Measurements from ENCODE around the gene UPF3A.

Gene UPF3A

DNA sequence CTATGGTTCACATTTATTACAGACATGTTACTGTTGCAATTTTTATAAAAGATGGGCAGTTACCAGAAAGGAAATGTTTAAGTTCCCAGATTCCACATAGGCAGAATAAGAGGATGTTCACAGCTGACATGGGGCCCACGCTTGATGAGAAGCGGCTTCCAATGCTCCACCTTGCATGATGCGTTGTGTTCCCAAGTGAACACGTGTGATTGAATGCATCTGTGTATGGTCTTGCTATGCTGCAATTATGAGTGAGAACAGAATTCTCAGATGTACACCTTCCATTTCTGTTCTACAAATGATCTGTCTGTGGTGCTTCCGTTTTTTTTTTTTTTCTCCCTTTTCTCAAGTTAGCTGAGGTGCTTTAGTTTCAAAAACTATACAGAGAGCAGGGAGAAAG lies 15.5 kb downstream of the UPF3A start:
- DNase-seq (ENCODE audit: extremely low spot score), result no peak
- ChIA-PET POLR2A (no interaction called here), CTCF (no interaction called here)
- TF ChIP-seq, protein P1, sequence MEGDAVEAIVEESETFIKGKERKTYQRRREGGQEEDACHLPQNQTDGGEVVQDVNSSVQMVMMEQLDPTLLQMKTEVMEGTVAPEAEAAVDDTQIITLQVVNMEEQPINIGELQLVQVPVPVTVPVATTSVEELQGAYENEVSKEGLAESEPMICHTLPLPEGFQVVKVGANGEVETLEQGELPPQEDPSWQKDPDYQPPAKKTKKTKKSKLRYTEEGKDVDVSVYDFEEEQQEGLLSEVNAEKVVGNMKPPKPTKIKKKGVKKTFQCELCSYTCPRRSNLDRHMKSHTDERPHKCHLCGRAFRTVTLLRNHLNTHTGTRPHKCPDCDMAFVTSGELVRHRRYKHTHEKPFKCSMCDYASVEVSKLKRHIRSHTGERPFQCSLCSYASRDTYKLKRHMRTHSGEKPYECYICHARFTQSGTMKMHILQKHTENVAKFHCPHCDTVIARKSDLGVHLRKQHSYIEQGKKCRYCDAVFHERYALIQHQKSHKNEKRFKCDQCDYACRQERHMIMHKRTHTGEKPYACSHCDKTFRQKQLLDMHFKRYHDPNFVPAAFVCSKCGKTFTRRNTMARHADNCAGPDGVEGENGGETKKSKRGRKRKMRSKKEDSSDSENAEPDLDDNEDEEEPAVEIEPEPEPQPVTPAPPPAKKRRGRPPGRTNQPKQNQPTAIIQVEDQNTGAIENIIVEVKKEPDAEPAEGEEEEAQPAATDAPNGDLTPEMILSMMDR (IDR thresholded peaks at IDR 0.05; ENCODE audit: control extremely low read depth, extremely low read depth, low read depth, missing control alignments), result no peak

DNA sequence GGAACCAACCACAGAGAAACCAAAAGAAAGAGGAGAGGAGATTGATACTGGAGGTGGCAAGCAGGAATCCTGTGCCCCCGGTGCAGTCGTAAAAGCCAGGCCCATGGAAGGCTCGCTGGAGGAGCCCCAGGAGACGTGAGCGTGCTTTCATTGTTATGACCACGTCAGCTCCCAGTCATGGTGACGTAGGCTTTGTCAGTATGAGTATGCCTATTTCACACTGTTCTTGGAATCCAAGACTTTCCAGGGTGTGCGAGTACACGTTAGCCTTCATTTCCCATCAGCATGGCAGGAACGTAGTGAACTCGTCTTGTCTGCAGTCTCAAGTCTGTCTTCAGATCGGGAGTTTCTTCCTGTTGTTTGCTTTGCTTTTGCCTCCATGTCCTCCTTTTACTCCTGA lies 17.5 kb downstream of the UPF3A start:
- no peak for DNase-seq (ENCODE audit: extremely low spot score)
- TF ChIP-seq, protein P1 (IDR thresholded peaks at IDR 0.05; ENCODE audit: control extremely low read depth, extremely low read depth, low read depth, missing control alignments), result no peak
- ChIA-PET POLR2A (no interaction called here), CTCF (interaction anchor here (0.9 kb wide), 1 partner anchor 9 kb away, joined by 3 read pairs; no protein-coding TSS in a partner anchor)

DNA sequence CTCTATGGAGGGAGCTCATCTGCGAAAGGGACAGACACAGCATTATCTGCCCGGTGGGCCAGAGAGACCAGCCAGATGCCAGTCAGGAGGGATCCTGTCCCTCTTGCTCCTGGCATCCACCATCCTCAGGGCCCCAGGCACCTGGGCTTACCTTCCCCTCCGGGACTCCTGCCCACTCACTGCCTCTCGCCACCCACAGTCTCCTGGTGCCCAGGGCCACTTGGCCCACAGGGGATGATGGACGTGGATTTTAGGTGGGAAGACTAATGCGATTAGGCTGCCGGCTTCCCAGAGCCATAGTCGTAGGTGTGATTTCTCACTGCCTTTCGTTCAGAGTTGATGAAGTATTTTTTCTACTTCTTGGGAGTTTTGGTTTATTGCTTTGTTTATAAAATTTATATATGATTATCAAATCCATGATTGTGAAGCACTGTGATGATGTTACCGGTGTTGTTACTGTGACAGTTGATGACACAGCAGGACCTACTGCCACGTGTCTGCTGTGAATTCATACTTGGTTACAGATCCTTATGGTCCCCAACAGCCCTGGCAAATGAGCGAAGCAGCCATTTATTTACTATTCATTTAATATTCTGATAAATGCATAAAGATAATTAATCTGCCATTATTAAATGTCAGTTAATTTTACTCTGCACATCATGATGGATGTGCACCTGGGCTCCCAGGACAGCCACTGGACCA lies 18.4 kb downstream of the UPF3A start:
- ChIA-PET POLR2A (no interaction called here), CTCF (interaction anchor here (0.9 to 1.2 kb wide), 2 partner anchors 10 to 12 kb away, joined by 3 read pairs; no protein-coding TSS in a partner anchor)
- no peak for DNase-seq (ENCODE audit: extremely low spot score)
- TF ChIP-seq, protein P1 (IDR thresholded peaks at IDR 0.05; ENCODE audit: control extremely low read depth, extremely low read depth, low read depth, missing control alignments), result no peak

DNA sequence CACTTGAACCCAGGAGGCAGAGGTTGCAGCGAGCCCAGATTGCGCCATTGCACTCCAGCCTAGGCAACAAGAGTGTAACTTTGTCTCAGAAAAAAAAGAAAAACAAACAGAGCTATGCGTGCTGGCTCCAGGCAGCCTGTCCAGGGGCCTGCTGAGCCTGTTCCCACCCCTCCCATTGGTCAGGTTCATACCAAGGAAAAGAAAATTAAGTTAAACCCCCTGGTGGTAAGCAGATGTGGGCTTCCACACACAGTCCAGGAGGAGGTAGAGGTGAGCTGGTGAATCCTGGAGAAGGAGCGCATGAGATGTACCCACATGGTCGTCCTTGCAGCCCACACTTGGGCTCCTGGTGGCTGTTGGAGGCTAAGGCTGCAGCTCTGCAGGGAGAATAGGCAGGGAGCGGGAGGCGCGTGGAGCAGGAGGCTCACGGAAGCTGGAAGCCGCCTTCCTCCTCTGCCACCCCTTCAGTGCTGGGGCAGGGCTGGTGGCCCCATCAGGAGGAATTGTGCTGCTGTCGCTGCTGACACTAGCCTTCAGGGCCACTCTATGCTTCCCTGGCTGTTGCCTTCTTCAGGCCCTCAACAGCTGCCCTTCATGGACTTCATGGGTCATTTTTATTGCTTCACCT lies 22.4 kb downstream of the UPF3A start:
- DNase-seq (ENCODE audit: extremely low spot score), result no peak
- CTCF ChIA-PET, result interaction anchor here (1.0 to 1.2 kb wide), 3 partner anchors 8 to 16 kb away, joined by 3 to 5 read pairs (median 3); no protein-coding TSS in a partner anchor
- POLR2A ChIA-PET, result no interaction called here
- TF ChIP-seq, protein P1 (IDR thresholded peaks at IDR 0.05; ENCODE audit: control extremely low read depth, extremely low read depth, low read depth, missing control alignments), result no peak

DNA sequence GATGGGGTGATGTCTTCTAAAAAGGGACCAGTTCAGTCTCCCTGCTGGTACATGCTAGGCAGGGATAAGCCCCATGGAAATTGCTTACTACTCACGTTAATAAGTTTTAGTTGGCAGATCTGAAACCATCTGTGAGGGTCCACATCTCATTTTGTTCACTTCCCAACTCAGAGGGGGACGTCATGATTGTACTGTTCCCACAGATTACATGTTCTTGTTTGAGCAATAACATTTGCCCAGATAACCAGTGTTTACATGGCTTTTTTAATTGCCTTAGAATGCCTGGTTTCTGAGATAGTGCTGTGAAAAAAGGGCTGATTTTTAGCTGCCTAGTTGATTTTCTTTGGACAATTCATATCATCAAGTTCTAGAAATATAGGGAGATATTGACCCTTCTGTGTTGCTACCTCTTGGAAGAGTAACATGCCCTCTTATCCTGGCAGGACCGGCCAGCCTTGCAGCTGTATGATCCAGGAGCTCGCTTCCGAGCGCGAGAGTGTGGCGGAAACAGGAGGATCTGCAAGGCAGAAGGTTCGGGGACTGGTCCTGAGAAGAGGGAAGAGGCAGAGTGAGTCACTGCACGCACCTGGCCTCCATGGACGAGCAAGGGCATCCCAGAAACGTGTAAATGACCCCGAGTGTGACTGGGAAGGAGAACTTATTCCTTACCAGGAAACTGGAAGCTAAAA lies 23.1 kb downstream of the UPF3A start:
- TF ChIP-seq, protein P1 (IDR thresholded peaks at IDR 0.05; ENCODE audit: control extremely low read depth, extremely low read depth, low read depth, missing control alignments), result no peak
- POLR2A ChIA-PET, result no interaction called here
- CTCF ChIA-PET, result interaction anchor here (1.0 to 1.2 kb wide), 3 partner anchors 9 to 15 kb away, joined by 3 to 5 read pairs (median 3); no protein-coding TSS in a partner anchor
- no peak for DNase-seq (ENCODE audit: extremely low spot score)

DNA sequence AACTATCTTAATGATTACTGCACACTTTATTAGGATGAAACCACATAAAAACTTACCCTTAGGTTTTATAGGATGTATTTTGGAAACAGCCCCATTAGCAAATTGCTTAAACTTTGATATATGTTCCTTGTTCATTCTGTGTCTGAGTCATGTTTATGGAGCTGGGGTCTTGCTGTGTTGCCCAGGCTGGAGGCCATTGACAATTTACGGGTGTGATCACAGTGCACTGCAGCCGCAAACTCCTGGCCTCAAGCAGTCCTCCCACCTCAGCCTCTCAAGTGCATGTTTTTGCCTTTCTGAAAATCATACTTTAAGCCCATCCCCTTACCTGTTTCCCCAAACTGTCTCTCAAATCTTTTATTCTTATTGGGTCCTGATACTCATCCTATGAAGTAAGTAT lies 27.7 kb downstream of the UPF3A start:
- POLR2A ChIA-PET, result no interaction called here
- DNase-seq (ENCODE audit: extremely low spot score), result no peak
- CTCF ChIA-PET, result interaction anchor here (1.1 to 2.2 kb wide), 3 partner anchors 15 to 43 kb away, joined by 3 to 5 read pairs (median 5); no protein-coding TSS in a partner anchor
- TF ChIP-seq, protein P1 (IDR thresholded peaks at IDR 0.05; ENCODE audit: control extremely low read depth, extremely low read depth, low read depth, missing control alignments), result no peak

Data from GM10248 (cell line).